ENCODE results near the gene SNCA. TPM values are rescaled to one million over a fixed set of nuclear protein-coding genes. Genes with fewer than 3 reads are reported as not detected.

SNCA gene
- total and polyA plus RNA-seq, 2 of the 8 experiments (the other 6 are each of a cell fraction or from before 2014, with no cell fraction given): 8.5 to 16.8 TPM

GRCh38 chr4:89754531-89754930 is 82.4 kb downstream of the SNCA start (continued):
- TF ChIP-seq BACH1 (IDR thresholded peaks at IDR 0.05; ENCODE audit: low read length): no peak
- no peak for TF ChIP-seq SUZ12 (IDR thresholded peaks at IDR 0.05; ENCODE audit: low read length)
- TF ChIP-seq SRF (IDR thresholded peaks at IDR 0.05; ENCODE audit: low read depth, low read length): no peak
- TF ChIP-seq JUN (IDR thresholded peaks at IDR 0.05; ENCODE audit: low read depth, low read length): no peak
- TF ChIP-seq CREB1 (IDR thresholded peaks at IDR 0.05): no peak
- TF ChIP-seq, protein P1, sequence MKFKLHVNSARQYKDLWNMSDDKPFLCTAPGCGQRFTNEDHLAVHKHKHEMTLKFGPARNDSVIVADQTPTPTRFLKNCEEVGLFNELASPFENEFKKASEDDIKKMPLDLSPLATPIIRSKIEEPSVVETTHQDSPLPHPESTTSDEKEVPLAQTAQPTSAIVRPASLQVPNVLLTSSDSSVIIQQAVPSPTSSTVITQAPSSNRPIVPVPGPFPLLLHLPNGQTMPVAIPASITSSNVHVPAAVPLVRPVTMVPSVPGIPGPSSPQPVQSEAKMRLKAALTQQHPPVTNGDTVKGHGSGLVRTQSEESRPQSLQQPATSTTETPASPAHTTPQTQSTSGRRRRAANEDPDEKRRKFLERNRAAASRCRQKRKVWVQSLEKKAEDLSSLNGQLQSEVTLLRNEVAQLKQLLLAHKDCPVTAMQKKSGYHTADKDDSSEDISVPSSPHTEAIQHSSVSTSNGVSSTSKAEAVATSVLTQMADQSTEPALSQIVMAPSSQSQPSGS (IDR thresholded peaks at IDR 0.05; ENCODE audit: low read length): no peak
- no peak for TF ChIP-seq GABPA (IDR thresholded peaks at IDR 0.05; ENCODE audit: borderline replicate concordance, insufficient read depth, low read length)
